Smooth muscle cell (in vitro differentiated cells): ENCODE results near the gene ATP5MG. TPM values are rescaled to one million over a fixed set of nuclear protein-coding genes. Genes with fewer than 3 reads are reported as not detected.

Source experiments
- DNase-seq: peaks from one replicate; lab custom pipeline; 2025; ENCODE audit not compliant: unreplicated experiment; lab: John Stamatoyannopoulos, UW
- H2AFZ ChIP-seq: fragments of 200-600 bp; sonication (generic); 2 replicates; pipeline ENCODE4 v1.6.0; 2016; ENCODE audit warnings: antibody characterized with exemption, low read depth, mild to moderate bottlenecking
- H3F3A ChIP-seq: fragments of 200-600 bp; sonication (generic); 2 replicates; pipeline ENCODE4 v1.6.0; 2017; ENCODE audit warnings: antibody characterized with exemption, low read depth
- H3K27ac ChIP-seq: fragments of 200-600 bp; sonication (generic); 2 replicates; pipeline ENCODE4 v1.5.1; 2016; ENCODE audit warnings: low read depth, mild to moderate bottlenecking
- H3K27me3 ChIP-seq: fragments of 200-600 bp; sonication (generic); 2 replicates; pipeline ENCODE4 v1.6.1; 2016; ENCODE audit warnings: low read depth, mild to moderate bottlenecking
- H3K36me3 ChIP-seq: fragments of 200-600 bp; sonication (generic); 2 replicates; pipeline ENCODE4 v1.5.1; 2016; ENCODE audit warnings: low read depth
- H3K4me1 ChIP-seq: fragments of 200-600 bp; sonication (generic); 2 replicates; pipeline ENCODE4 v1.5.1; 2016; ENCODE audit warnings: low read depth
- H3K4me2 ChIP-seq: fragments of 200-600 bp; sonication (generic); 2 replicates; pipeline ENCODE4 v1.6.0; 2016; ENCODE audit warnings: mild to moderate bottlenecking
- H3K4me3 ChIP-seq: fragments of 200-600 bp; sonication (generic); 2 replicates; pipeline ENCODE4 v1.5.1; 2016; ENCODE audit warnings: mild to moderate bottlenecking
- H3K79me2 ChIP-seq: fragments of 200-600 bp; sonication (generic); 2 replicates; pipeline ENCODE4 v1.6.0; 2016; ENCODE audit warnings: low read depth, mild to moderate bottlenecking
- H3K9ac ChIP-seq: fragments of 200-600 bp; sonication (generic); 2 replicates; pipeline ENCODE4 v1.6.0; 2016; ENCODE audit warnings: low read depth
- H3K9me3 ChIP-seq: fragments of 200-600 bp; sonication (generic); replicated peaks from 2 replicates; pipeline ENCODE4 v1.5.1; 2016; ENCODE audit warnings: low read depth
- H4K20me1 ChIP-seq: fragments of 200-600 bp; sonication (generic); 2 replicates; pipeline ENCODE4 v1.6.0; 2016; ENCODE audit warnings: low read depth
- CTCF ChIP-seq: fragments of 200-600 bp; sonication (generic); IDR thresholded peaks from 2 replicates; pipeline ENCODE4 v1.5.1; 2017; ENCODE audit warnings: borderline replicate concordance, mild to moderate bottlenecking, antibody characterized with exemption; ENCODE audit not compliant: insufficient read depth, poor library complexity, severe bottlenecking
- WGBS: methylation state at CpG from one replicate; pipeline ENCODE4 v1.1.7; 2016; ENCODE audit warnings: low lambda C conversion rate; 5-methylcytosine and 5-hydroxymethylcytosine counted together
- polyA plus RNA-seq: library from polyadenylated mRNA; unstranded; fragments of >200 nt; fragmentation: Nextera tagmentation; extraction: Ambion mirVana; gene quantifications from 2 replicates; pipeline ENCODE4 v1.2.1, GENCODE V29; 2016
- total RNA-seq: library from RNA; depleted of rRNA; stranded (reverse); fragments of >200 nt; gene quantifications from 2 replicates; pipeline ENCODE4 v1.2.3, GENCODE V29; 2014

The ATP5MG gene
- total and polyA plus RNA-seq, 2 experiments from 2014 or later, result 80.5 to 428 TPM

- DNase-seq, result no peak
- Histone ChIP-seq H3K4me2 (no peak overlapping the region), H4K20me1 (peaks cover 100% of the 10 kb centered on the region)
Measured at GRCh38 chr11:118442908-118443589, 41.6 kb downstream of the ATP5MG start.

GRCh38 chr11:118443590-118444218 lies 42.3 kb downstream of the ATP5MG start:
- Histone ChIP-seq H3K4me2 (no peak overlapping the region), H4K20me1 (peaks cover 100% of the 10 kb centered on the region), H3K9me3 (no peaks in the 10 kb centered on the region), H3K27me3 (no peaks in the 10 kb centered on the region), H3K9ac (no peak overlapping the region), H3K4me3 (no peak overlapping the region), H3K36me3 (no peaks in the 10 kb centered on the region), H3K79me2 (peaks cover 100% of the 10 kb centered on the region), H3K27ac (no peak overlapping the region), H3F3A (no peaks in the 10 kb centered on the region), H3K4me1 (peaks cover 29% of the 10 kb centered on the region), H2AFZ (no peak overlapping the region)
- WGBS, result 98% methylated on average over 2 of the region's 2 CpGs
- DNase-seq, result no peak
- TF ChIP-seq CTCF, result no peak

More at GRCh38 chr11:118442908-118443589, 41.6 kb downstream of the ATP5MG start:
- Histone ChIP-seq H3K27ac (no peak overlapping the region), H3K36me3 (no peaks in the 10 kb centered on the region), H3K27me3 (no peaks in the 10 kb centered on the region), H3K4me1 (peaks cover 31% of the 10 kb centered on the region), H2AFZ (no peak overlapping the region), H3K79me2 (peaks cover 100% of the 10 kb centered on the region), H3K4me3 (no peak overlapping the region), H3F3A (no peaks in the 10 kb centered on the region), H3K9ac (no peak overlapping the region), H3K9me3 (no peaks in the 10 kb centered on the region)
- TF ChIP-seq CTCF, result no peak
- WGBS, result 98% methylated on average over 4 of the region's 4 CpGs

GRCh38 chr11:118447423-118447822 lies 46.0 kb downstream of the ATP5MG start:
- Histone ChIP-seq H3K4me3 (no peak overlapping the region), H3K27me3 (no peaks in the 10 kb centered on the region), H2AFZ (no peak overlapping the region), H4K20me1 (peaks cover 100% of the 10 kb centered on the region), H3K79me2 (peaks cover 100% of the 10 kb centered on the region), H3K27ac (no peak overlapping the region), H3K4me1 (peaks cover 4% of the 10 kb centered on the region), H3K9me3 (no peaks in the 10 kb centered on the region), H3K36me3 (no peaks in the 10 kb centered on the region), H3F3A (no peaks in the 10 kb centered on the region), H3K9ac (no peak overlapping the region), H3K4me2 (no peak overlapping the region)
- no peak for TF ChIP-seq CTCF
- no peak for DNase-seq
- WGBS, result 98% methylated on average over 4 of the region's 4 CpGs
